SK-N-SH treated with all-trans-retinoic acid at 6 μM for 48 hours (cell line): ENCODE data around the gene SCAP.

Source experiments
- ATAC-seq: fragments of 200-7000 bp; cut with Tn5 transposase; 3 replicates; pipeline ENCODE4 v1.9.1; 2020; ENCODE audit warnings: mild to moderate bottlenecking, moderate library complexity
- ARNTL ChIP-seq: fragments of 450-650 bp; formaldehyde crosslinking; IDR thresholded peaks from 2 replicates; pipeline ENCODE4 v1.5.0; 2020; ENCODE audit warnings: low read depth, mild to moderate bottlenecking, moderate library complexity, borderline replicate concordance
- CSDC2 ChIP-seq: fragments of 250-450 bp; sonication (Bioruptor Pico); IDR thresholded peaks from 2 replicates; pipeline ENCODE4 v1.5.0; 2020; ENCODE audit warnings: mild to moderate bottlenecking, moderate library complexity
- ESRRG ChIP-seq: fragments of 250-450 bp; sonication (Bioruptor Pico); IDR thresholded peaks from 2 replicates; pipeline ENCODE4 v1.6.1; 2021; ENCODE audit warnings: mild to moderate bottlenecking
- GLIS3 ChIP-seq: fragments of 250-450 bp; sonication (Bioruptor Pico); IDR thresholded peaks from 2 replicates; pipeline ENCODE4 v1.5.0; 2020; ENCODE audit warnings: mild to moderate bottlenecking, moderate library complexity
- ISL1 ChIP-seq: fragments of 250-450 bp; sonication (Bioruptor Pico); IDR thresholded peaks from 2 replicates; pipeline ENCODE4 v2.1.2; 2022; ENCODE audit warnings: mild to moderate bottlenecking, moderate library complexity
- OSR1 ChIP-seq: fragments of 250-450 bp; sonication (Bioruptor Pico); IDR thresholded peaks from 2 replicates; pipeline ENCODE4 v1.8.0; 2022; ENCODE audit warnings: moderate library complexity, mild to moderate bottlenecking, inconsistent platforms
- PPARA ChIP-seq: fragments of 250-450 bp; sonication (Bioruptor Pico); IDR thresholded peaks from 2 replicates; pipeline ENCODE4 v1.5.0; 2020; ENCODE audit warnings: mild to moderate bottlenecking, borderline replicate concordance
- SNAI2 ChIP-seq: fragments of 250-450 bp; sonication (Bioruptor Pico); IDR thresholded peaks from 2 replicates; pipeline ENCODE4 v1.5.0; 2020; ENCODE audit warnings: mild to moderate bottlenecking, moderate library complexity
- TCF4 ChIP-seq: fragments of 250-450 bp; sonication (Bioruptor Pico); IDR thresholded peaks from 2 replicates; pipeline ENCODE4 v1.8.0; 2021; ENCODE audit warnings: mild to moderate bottlenecking, moderate library complexity, borderline replicate concordance
- TOX ChIP-seq: fragments of 250-450 bp; sonication (Bioruptor Pico); IDR thresholded peaks from 2 replicates; pipeline ENCODE4 v1.8.0; 2021; ENCODE audit warnings: mild to moderate bottlenecking, moderate library complexity, borderline replicate concordance
- ZC3H10 ChIP-seq: fragments of 250-450 bp; sonication (Bioruptor Pico); IDR thresholded peaks from 2 replicates; pipeline ENCODE4 v1.5.1; 2021; ENCODE audit warnings: mild to moderate bottlenecking, moderate library complexity
- ZFP3 ChIP-seq: fragments of 250-450 bp; sonication (Bioruptor Pico); IDR thresholded peaks from 2 replicates; pipeline ENCODE4 v1.5.0; 2020; ENCODE audit warnings: mild to moderate bottlenecking, moderate library complexity
- ZFP30 ChIP-seq: fragments of 450-650 bp; formaldehyde crosslinking; IDR thresholded peaks from 2 replicates; pipeline ENCODE4 v1.5.0; 2022; ENCODE audit warnings: mild to moderate bottlenecking, moderate library complexity
- ZNF565 ChIP-seq: fragments of 450-650 bp; formaldehyde crosslinking; conservative IDR thresholded peaks from 2 replicates; pipeline ENCODE4 v1.5.0; 2020; ENCODE audit warnings: low read depth, mild to moderate bottlenecking, moderate library complexity
- ZNF70 ChIP-seq: fragments of 450-650 bp; formaldehyde crosslinking; IDR thresholded peaks from 2 replicates; pipeline ENCODE4 v1.5.0; 2020; ENCODE audit warnings: mild to moderate bottlenecking, moderate library complexity
- ZNF8 ChIP-seq: fragments of 450-650 bp; formaldehyde crosslinking; IDR thresholded peaks from 2 replicates; pipeline ENCODE4 v1.5.0; 2020; ENCODE audit warnings: mild to moderate bottlenecking, moderate library complexity
- TF ChIP-seq, protein P1 (sequence below): fragments of 250-450 bp; sonication (Bioruptor Pico); IDR thresholded peaks from 2 replicates; pipeline ENCODE4 v1.5.0; 2020; ENCODE audit warnings: mild to moderate bottlenecking, moderate library complexity
- TF ChIP-seq, protein P2 (sequence below): fragments of 250-450 bp; sonication (Bioruptor Pico); IDR thresholded peaks from 2 replicates; pipeline ENCODE4 v1.8.0; 2021; ENCODE audit warnings: low read depth, mild to moderate bottlenecking, moderate library complexity, borderline replicate concordance
- TF ChIP-seq, protein P3 (sequence below): fragments of 250-450 bp; sonication (Bioruptor Pico); IDR thresholded peaks from 2 replicates; pipeline ENCODE4 v1.8.0; 2020; ENCODE audit warnings: mild to moderate bottlenecking, moderate library complexity, borderline replicate concordance
- TF ChIP-seq, protein P4 (sequence below): fragments of 250-450 bp; sonication (Bioruptor Pico); IDR thresholded peaks from 2 replicates; pipeline ENCODE4 v1.5.1; 2020; ENCODE audit warnings: low read depth, mild to moderate bottlenecking, moderate library complexity
- TF ChIP-seq, protein P5 (sequence below): fragments of 250-450 bp; sonication (Bioruptor Pico); IDR thresholded peaks from 2 replicates; pipeline ENCODE4 v1.5.1; 2021; ENCODE audit warnings: mild to moderate bottlenecking, moderate library complexity

The SCAP gene

DNA sequence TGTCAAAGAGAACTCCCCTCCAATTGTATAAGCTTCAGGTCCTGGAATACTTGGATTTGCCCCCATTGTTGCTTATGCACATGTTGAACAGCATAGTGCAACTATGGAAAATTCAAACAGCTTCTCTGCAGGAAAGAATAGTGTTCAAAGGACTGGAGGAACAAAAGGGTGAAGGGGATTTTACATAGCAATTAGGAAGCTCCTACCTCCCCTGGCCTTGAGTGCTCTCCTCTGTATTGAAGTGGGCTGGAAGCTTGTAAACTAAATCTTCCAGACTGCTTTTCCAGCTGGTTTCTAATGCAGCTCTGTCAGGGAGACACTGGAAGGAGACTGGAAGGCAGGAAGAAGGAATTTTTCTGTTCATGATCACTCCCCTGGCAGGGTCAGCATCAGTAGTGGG lies 45.0 kb upstream of the SCAP start:
- no peak for ATAC-seq
- TF ChIP-seq, protein P1, sequence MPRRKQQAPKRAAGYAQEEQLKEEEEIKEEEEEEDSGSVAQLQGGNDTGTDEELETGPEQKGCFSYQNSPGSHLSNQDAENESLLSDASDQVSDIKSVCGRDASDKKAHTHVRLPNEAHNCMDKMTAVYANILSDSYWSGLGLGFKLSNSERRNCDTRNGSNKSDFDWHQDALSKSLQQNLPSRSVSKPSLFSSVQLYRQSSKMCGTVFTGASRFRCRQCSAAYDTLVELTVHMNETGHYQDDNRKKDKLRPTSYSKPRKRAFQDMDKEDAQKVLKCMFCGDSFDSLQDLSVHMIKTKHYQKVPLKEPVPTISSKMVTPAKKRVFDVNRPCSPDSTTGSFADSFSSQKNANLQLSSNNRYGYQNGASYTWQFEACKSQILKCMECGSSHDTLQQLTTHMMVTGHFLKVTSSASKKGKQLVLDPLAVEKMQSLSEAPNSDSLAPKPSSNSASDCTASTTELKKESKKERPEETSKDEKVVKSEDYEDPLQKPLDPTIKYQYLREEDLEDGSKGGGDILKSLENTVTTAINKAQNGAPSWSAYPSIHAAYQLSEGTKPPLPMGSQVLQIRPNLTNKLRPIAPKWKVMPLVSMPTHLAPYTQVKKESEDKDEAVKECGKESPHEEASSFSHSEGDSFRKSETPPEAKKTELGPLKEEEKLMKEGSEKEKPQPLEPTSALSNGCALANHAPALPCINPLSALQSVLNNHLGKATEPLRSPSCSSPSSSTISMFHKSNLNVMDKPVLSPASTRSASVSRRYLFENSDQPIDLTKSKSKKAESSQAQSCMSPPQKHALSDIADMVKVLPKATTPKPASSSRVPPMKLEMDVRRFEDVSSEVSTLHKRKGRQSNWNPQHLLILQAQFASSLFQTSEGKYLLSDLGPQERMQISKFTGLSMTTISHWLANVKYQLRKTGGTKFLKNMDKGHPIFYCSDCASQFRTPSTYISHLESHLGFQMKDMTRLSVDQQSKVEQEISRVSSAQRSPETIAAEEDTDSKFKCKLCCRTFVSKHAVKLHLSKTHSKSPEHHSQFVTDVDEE (CRISPR knock-in tag), result no peak
- no peak for TF ChIP-seq CSDC2 (CRISPR knock-in tag)
- TF ChIP-seq SNAI2 (CRISPR knock-in tag), result no peak
- TF ChIP-seq, protein P2, sequence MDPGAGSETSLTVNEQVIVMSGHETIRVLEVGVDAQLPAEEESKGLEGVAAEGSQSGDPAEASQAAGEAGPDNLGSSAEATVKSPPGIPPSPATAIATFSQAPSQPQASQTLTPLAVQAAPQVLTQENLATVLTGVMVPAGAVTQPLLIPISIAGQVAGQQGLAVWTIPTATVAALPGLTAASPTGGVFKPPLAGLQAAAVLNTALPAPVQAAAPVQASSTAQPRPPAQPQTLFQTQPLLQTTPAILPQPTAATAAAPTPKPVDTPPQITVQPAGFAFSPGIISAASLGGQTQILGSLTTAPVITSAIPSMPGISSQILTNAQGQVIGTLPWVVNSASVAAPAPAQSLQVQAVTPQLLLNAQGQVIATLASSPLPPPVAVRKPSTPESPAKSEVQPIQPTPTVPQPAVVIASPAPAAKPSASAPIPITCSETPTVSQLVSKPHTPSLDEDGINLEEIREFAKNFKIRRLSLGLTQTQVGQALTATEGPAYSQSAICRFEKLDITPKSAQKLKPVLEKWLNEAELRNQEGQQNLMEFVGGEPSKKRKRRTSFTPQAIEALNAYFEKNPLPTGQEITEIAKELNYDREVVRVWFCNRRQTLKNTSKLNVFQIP (CRISPR knock-in tag), result no peak
- TF ChIP-seq, protein P3, sequence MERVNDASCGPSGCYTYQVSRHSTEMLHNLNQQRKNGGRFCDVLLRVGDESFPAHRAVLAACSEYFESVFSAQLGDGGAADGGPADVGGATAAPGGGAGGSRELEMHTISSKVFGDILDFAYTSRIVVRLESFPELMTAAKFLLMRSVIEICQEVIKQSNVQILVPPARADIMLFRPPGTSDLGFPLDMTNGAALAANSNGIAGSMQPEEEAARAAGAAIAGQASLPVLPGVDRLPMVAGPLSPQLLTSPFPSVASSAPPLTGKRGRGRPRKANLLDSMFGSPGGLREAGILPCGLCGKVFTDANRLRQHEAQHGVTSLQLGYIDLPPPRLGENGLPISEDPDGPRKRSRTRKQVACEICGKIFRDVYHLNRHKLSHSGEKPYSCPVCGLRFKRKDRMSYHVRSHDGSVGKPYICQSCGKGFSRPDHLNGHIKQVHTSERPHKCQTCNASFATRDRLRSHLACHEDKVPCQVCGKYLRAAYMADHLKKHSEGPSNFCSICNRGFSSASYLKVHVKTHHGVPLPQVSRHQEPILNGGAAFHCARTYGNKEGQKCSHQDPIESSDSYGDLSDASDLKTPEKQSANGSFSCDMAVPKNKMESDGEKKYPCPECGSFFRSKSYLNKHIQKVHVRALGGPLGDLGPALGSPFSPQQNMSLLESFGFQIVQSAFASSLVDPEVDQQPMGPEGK, result no peak
- TF ChIP-seq, protein P4, sequence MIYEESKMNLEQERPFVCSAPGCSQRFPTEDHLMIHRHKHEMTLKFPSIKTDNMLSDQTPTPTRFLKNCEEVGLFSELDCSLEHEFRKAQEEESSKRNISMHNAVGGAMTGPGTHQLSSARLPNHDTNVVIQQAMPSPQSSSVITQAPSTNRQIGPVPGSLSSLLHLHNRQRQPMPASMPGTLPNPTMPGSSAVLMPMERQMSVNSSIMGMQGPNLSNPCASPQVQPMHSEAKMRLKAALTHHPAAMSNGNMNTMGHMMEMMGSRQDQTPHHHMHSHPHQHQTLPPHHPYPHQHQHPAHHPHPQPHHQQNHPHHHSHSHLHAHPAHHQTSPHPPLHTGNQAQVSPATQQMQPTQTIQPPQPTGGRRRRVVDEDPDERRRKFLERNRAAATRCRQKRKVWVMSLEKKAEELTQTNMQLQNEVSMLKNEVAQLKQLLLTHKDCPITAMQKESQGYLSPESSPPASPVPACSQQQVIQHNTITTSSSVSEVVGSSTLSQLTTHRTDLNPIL (CRISPR knock-in tag), result no peak
- no peak for TF ChIP-seq ZNF8
- TF ChIP-seq TOX (CRISPR knock-in tag), result no peak
- TF ChIP-seq ZNF70 (CRISPR knock-in tag), result no peak
- TF ChIP-seq ARNTL, result no peak
- no peak for TF ChIP-seq ISL1
- no peak for TF ChIP-seq PPARA
- TF ChIP-seq ZC3H10 (CRISPR knock-in tag), result no peak
- TF ChIP-seq, protein P5, sequence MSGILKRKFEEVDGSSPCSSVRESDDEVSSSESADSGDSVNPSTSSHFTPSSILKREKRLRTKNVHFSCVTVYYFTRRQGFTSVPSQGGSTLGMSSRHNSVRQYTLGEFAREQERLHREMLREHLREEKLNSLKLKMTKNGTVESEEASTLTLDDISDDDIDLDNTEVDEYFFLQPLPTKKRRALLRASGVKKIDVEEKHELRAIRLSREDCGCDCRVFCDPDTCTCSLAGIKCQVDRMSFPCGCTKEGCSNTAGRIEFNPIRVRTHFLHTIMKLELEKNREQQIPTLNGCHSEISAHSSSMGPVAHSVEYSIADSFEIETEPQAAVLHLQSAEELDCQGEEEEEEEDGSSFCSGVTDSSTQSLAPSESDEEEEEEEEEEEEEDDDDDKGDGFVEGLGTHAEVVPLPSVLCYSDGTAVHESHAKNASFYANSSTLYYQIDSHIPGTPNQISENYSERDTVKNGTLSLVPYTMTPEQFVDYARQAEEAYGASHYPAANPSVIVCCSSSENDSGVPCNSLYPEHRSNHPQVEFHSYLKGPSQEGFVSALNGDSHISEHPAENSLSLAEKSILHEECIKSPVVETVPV (CRISPR knock-in tag), result no peak
- TF ChIP-seq ZFP30 (CRISPR knock-in tag), result no peak

DNA sequence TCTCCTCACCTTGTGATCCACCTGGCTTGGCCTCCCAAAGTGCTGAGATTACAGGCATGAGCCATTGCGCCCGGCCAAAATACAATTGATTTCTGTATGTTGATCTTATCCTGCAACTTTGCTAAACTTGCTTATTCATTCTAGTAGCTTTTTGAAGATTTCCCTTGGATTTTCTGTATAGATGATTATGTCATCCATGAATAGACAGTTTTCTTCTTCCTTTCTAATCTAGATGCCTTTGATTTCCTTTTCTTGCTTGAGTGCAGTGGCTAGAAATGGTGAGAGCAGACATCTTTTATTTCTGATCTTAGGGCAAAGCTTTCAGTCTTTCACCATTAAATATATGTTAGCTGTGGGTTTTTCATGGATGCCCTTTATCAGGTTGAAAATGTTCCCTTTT lies 42.2 kb upstream of the SCAP start:
- ATAC-seq, result no peak
- TF ChIP-seq ZFP3 (CRISPR knock-in tag) (no peak), ISL1 (no peak), ZC3H10 (CRISPR knock-in tag) (no peak), ARNTL (no peak), ZNF70 (CRISPR knock-in tag) (no peak), SNAI2 (CRISPR knock-in tag) (no peak), ZNF565 (CRISPR knock-in tag) (no peak), ESRRG (CRISPR knock-in tag) (no peak), OSR1 (CRISPR knock-in tag) (no peak), GLIS3 (CRISPR knock-in tag) (no peak), TCF4 (no peak), TOX (CRISPR knock-in tag) (no peak)
- TF ChIP-seq, protein P4 (CRISPR knock-in tag), result no peak
- TF ChIP-seq, protein P5 (CRISPR knock-in tag), result no peak
- TF ChIP-seq, protein P2 (CRISPR knock-in tag), result no peak
- TF ChIP-seq, protein P3, result no peak
